SK-N-SH treated with all-trans-retinoic acid at 6 μM for 48 hours (cell line): Measurements from ENCODE around the gene TMEM236.

ENCODE experiments used
- ATAC-seq: fragments of 200-7000 bp; cut with Tn5 transposase; 3 replicates; pipeline ENCODE4 v1.9.1; 2020; ENCODE audit warnings: mild to moderate bottlenecking, moderate library complexity
- ARNTL ChIP-seq: fragments of 450-650 bp; formaldehyde crosslinking; IDR thresholded peaks from 2 replicates; pipeline ENCODE4 v1.5.0; 2020; ENCODE audit warnings: low read depth, mild to moderate bottlenecking, moderate library complexity, borderline replicate concordance
- BACH2 ChIP-seq: fragments of 250-450 bp; sonication (Bioruptor Pico); IDR thresholded peaks from 2 replicates; pipeline ENCODE4 v1.9.0; 2021; ENCODE audit warnings: mild to moderate bottlenecking, borderline replicate concordance
- CREB5 ChIP-seq: fragments of 250-450 bp; sonication (Bioruptor Pico); IDR thresholded peaks from 2 replicates; pipeline ENCODE4 v1.5.1; 2020; ENCODE audit warnings: low read depth, mild to moderate bottlenecking, moderate library complexity
- CSDC2 ChIP-seq: fragments of 250-450 bp; sonication (Bioruptor Pico); IDR thresholded peaks from 2 replicates; pipeline ENCODE4 v1.5.0; 2020; ENCODE audit warnings: mild to moderate bottlenecking, moderate library complexity
- ESRRG ChIP-seq: fragments of 250-450 bp; sonication (Bioruptor Pico); IDR thresholded peaks from 2 replicates; pipeline ENCODE4 v1.6.1; 2021; ENCODE audit warnings: mild to moderate bottlenecking
- GLIS3 ChIP-seq: fragments of 250-450 bp; sonication (Bioruptor Pico); IDR thresholded peaks from 2 replicates; pipeline ENCODE4 v1.5.0; 2020; ENCODE audit warnings: mild to moderate bottlenecking, moderate library complexity
- ISL1 ChIP-seq: fragments of 250-450 bp; sonication (Bioruptor Pico); IDR thresholded peaks from 2 replicates; pipeline ENCODE4 v2.1.2; 2022; ENCODE audit warnings: mild to moderate bottlenecking, moderate library complexity
- OSR1 ChIP-seq: fragments of 250-450 bp; sonication (Bioruptor Pico); IDR thresholded peaks from 2 replicates; pipeline ENCODE4 v1.8.0; 2022; ENCODE audit warnings: moderate library complexity, mild to moderate bottlenecking, inconsistent platforms
- PATZ1 ChIP-seq: fragments of 250-450 bp; sonication (Bioruptor Pico); IDR thresholded peaks from 2 replicates; pipeline ENCODE4 v1.8.0; 2020; ENCODE audit warnings: mild to moderate bottlenecking, moderate library complexity, borderline replicate concordance
- POU6F1 ChIP-seq: fragments of 250-450 bp; sonication (Bioruptor Pico); IDR thresholded peaks from 2 replicates; pipeline ENCODE4 v1.8.0; 2021; ENCODE audit warnings: low read depth, mild to moderate bottlenecking, moderate library complexity, borderline replicate concordance
- PPARA ChIP-seq: fragments of 250-450 bp; sonication (Bioruptor Pico); IDR thresholded peaks from 2 replicates; pipeline ENCODE4 v1.5.0; 2020; ENCODE audit warnings: mild to moderate bottlenecking, borderline replicate concordance
- RARB ChIP-seq: fragments of 250-450 bp; sonication (Bioruptor Pico); IDR thresholded peaks from 2 replicates; pipeline ENCODE4 v1.8.0; 2021; ENCODE audit warnings: mild to moderate bottlenecking, moderate library complexity
- SNAI2 ChIP-seq: fragments of 250-450 bp; sonication (Bioruptor Pico); IDR thresholded peaks from 2 replicates; pipeline ENCODE4 v1.5.0; 2020; ENCODE audit warnings: mild to moderate bottlenecking, moderate library complexity
- TCF4 ChIP-seq: fragments of 250-450 bp; sonication (Bioruptor Pico); IDR thresholded peaks from 2 replicates; pipeline ENCODE4 v1.8.0; 2021; ENCODE audit warnings: mild to moderate bottlenecking, moderate library complexity, borderline replicate concordance
- TOX ChIP-seq: fragments of 250-450 bp; sonication (Bioruptor Pico); IDR thresholded peaks from 2 replicates; pipeline ENCODE4 v1.8.0; 2021; ENCODE audit warnings: mild to moderate bottlenecking, moderate library complexity, borderline replicate concordance
- TSHZ2 ChIP-seq: fragments of 250-450 bp; sonication (Bioruptor Pico); IDR thresholded peaks from 2 replicates; pipeline ENCODE4 v1.5.0; 2020; ENCODE audit warnings: mild to moderate bottlenecking, moderate library complexity
- ZC3H10 ChIP-seq: fragments of 250-450 bp; sonication (Bioruptor Pico); IDR thresholded peaks from 2 replicates; pipeline ENCODE4 v1.5.1; 2021; ENCODE audit warnings: mild to moderate bottlenecking, moderate library complexity
- ZFP3 ChIP-seq: fragments of 250-450 bp; sonication (Bioruptor Pico); IDR thresholded peaks from 2 replicates; pipeline ENCODE4 v1.5.0; 2020; ENCODE audit warnings: mild to moderate bottlenecking, moderate library complexity
- ZFP30 ChIP-seq: fragments of 450-650 bp; formaldehyde crosslinking; IDR thresholded peaks from 2 replicates; pipeline ENCODE4 v1.5.0; 2022; ENCODE audit warnings: mild to moderate bottlenecking, moderate library complexity
- ZNF565 ChIP-seq: fragments of 450-650 bp; formaldehyde crosslinking; conservative IDR thresholded peaks from 2 replicates; pipeline ENCODE4 v1.5.0; 2020; ENCODE audit warnings: low read depth, mild to moderate bottlenecking, moderate library complexity
- ZNF70 ChIP-seq: fragments of 450-650 bp; formaldehyde crosslinking; IDR thresholded peaks from 2 replicates; pipeline ENCODE4 v1.5.0; 2020; ENCODE audit warnings: mild to moderate bottlenecking, moderate library complexity
- ZNF8 ChIP-seq: fragments of 450-650 bp; formaldehyde crosslinking; IDR thresholded peaks from 2 replicates; pipeline ENCODE4 v1.5.0; 2020; ENCODE audit warnings: mild to moderate bottlenecking, moderate library complexity

Gene TMEM236

GRCh38 chr10:17768957-17769356 is 17.0 kb downstream of the TMEM236 start:
- ATAC-seq = no peak
- no peak for TF ChIP-seq ZC3H10 (CRISPR knock-in tag)
- TF ChIP-seq ESRRG = no peak
- no peak for TF ChIP-seq ZNF565 (CRISPR knock-in tag)
- no peak for TF ChIP-seq CSDC2 (CRISPR knock-in tag)
- no peak for TF ChIP-seq GLIS3 (CRISPR knock-in tag)
- TF ChIP-seq PPARA (CRISPR knock-in tag) = no peak
- TF ChIP-seq ZNF8 = no peak
- no peak for TF ChIP-seq TOX (CRISPR knock-in tag)
- TF ChIP-seq ZNF70 = no peak

GRCh38 chr10:17771017-17771416 is 19.0 kb downstream of the TMEM236 start:
- TF ChIP-seq BACH2 (CRISPR knock-in tag) (no peak), ZFP3 (no peak), CREB5 (CRISPR knock-in tag) (no peak), ZFP30 (CRISPR knock-in tag) (no peak), CSDC2 (CRISPR knock-in tag) (no peak), ARNTL (CRISPR knock-in tag) (no peak), ISL1 (CRISPR knock-in tag) (no peak), ZNF565 (CRISPR knock-in tag) (no peak), ZNF8 (no peak), RARB (no peak), ESRRG (no peak), TOX (CRISPR knock-in tag) (no peak), PATZ1 (CRISPR knock-in tag) (no peak)
- no peak for ATAC-seq

GRCh38 chr10:17779784-17780183 is 27.8 kb downstream of the TMEM236 start:
- no peak for ATAC-seq
- TF ChIP-seq TCF4 (CRISPR knock-in tag) (no peak), GLIS3 (CRISPR knock-in tag) (no peak), BACH2 (CRISPR knock-in tag) (no peak), ZNF70 (no peak), SNAI2 (no peak), ZC3H10 (CRISPR knock-in tag) (no peak), POU6F1 (CRISPR knock-in tag) (no peak), ESRRG (no peak), ZFP30 (CRISPR knock-in tag) (no peak), TSHZ2 (CRISPR knock-in tag) (no peak), OSR1 (CRISPR knock-in tag) (no peak), PPARA (CRISPR knock-in tag) (no peak), CSDC2 (CRISPR knock-in tag) (no peak), PATZ1 (CRISPR knock-in tag) (no peak)
